Activated CD4-positive, alpha-beta T cell treated with anti-CD3 and anti-CD28 coated beads for 24 hours (primary cell): ENCODE measurements around the gene NCOA1.
"Not testable (repeated sequence)": the region's sequence is repeated elsewhere in the genome, so short reads cannot be mapped to it uniquely, and the experiment has no call there.

Experiments
- DNase-seq, 2 donors: peaks; one replicate each; pipeline ENCODE4 v3.0.0-alpha.2; 2020; ENCODE audit warnings: low read depth in 2 of 2

NCOA1 gene

GRCh38 chr2:24632172-24632571 lies 141.1 kb downstream of the NCOA1 start:
- no peak for DNase-seq

GRCh38 chr2:24635181-24635580 lies 144.1 kb downstream of the NCOA1 start:
- DNase-seq, result no peak

GRCh38 chr2:24638568-24638967 lies 147.5 kb downstream of the NCOA1 start:
- no peak for DNase-seq

- DNase-seq, result no peak
Measured at GRCh38 chr2:24642351-24642750, 151.3 kb downstream of the NCOA1 start.

- no peak for DNase-seq
Measured at GRCh38 chr2:24643051-24643450, 152.0 kb downstream of the NCOA1 start.

GRCh38 chr2:24644032-24644431 lies 153.0 kb downstream of the NCOA1 start:
- no peak for DNase-seq

GRCh38 chr2:24650997-24651642 lies 160.1 kb downstream of the NCOA1 start:
- no peak for DNase-seq

GRCh38 chr2:24651643-24652003 lies 160.6 kb downstream of the NCOA1 start:
- no peak for DNase-seq

GRCh38 chr2:24652265-24653182 lies 161.5 kb downstream of the NCOA1 start:
- no peak for DNase-seq

GRCh38 chr2:24657818-24658217 lies 166.8 kb downstream of the NCOA1 start:
- DNase-seq, result no peak

GRCh38 chr2:24658531-24659202 lies 167.6 kb downstream of the NCOA1 start:
- no peak for DNase-seq

- DNase-seq, result no peak
Measured at GRCh38 chr2:24659862-24660261, 168.8 kb downstream of the NCOA1 start.

GRCh38 chr2:24667542-24667941 lies 176.5 kb downstream of the NCOA1 start:
- no peak for DNase-seq

- DNase-seq, result no peak
Measured at GRCh38 chr2:24671230-24671629, 180.2 kb downstream of the NCOA1 start.

- DNase-seq, result no peak
Measured at GRCh38 chr2:24672589-24672988, 181.5 kb downstream of the NCOA1 start.

- DNase-seq, result no peak
Measured at GRCh38 chr2:24675338-24675737, 184.3 kb downstream of the NCOA1 start.

GRCh38 chr2:24676493-24676892 lies 185.4 kb downstream of the NCOA1 start:
- no peak for DNase-seq

- DNase-seq, result not testable (repeated sequence)
Measured at GRCh38 chr2:24678066-24678465, 187.0 kb downstream of the NCOA1 start.

GRCh38 chr2:24680196-24680595 lies 189.1 kb downstream of the NCOA1 start:
- DNase-seq, result no peak

GRCh38 chr2:24682304-24682703 lies 191.2 kb downstream of the NCOA1 start:
- no peak for DNase-seq

GRCh38 chr2:24683408-24683807 lies 192.4 kb downstream of the NCOA1 start:
- DNase-seq, result no peak

- DNase-seq, result no peak
Measured at GRCh38 chr2:24690524-24690923, 199.5 kb downstream of the NCOA1 start.

- no peak for DNase-seq
Measured at GRCh38 chr2:24691806-24692205, 200.8 kb downstream of the NCOA1 start.
